GM12878 (cell line): ENCODE measurements around the gene POLR2B. TPM values are rescaled to one million over a fixed set of nuclear protein-coding genes. Genes with fewer than 3 reads are reported as not detected.

Experiments
- ATAC-seq: fragments of 200-7000 bp; cut with Tn5 transposase; 3 replicates; pipeline ENCODE4 v1.9.1; 2020; ENCODE audit warnings: mild to moderate bottlenecking, moderate library complexity
- BruUV-seq: library from RNA; stranded (reverse); fragments of 400-500 nt; replicated peaks from 2 replicates; lab custom pipeline; 2021; lab: Mats Ljungman, UMichigan
- CTCF ChIA-PET: fragments of 300-600 bp; sonication (Branson Sonifier 250); formaldehyde crosslinking; extraction: SDS; loops from one replicate; lab custom pipeline; 2021; ENCODE audit warnings: inconsistent platforms; lab: Yijun Ruan, JAX
- POLR2A ChIA-PET: fragments of 350-600 bp; formaldehyde crosslinking; extraction: SDS; loops from one replicate; lab custom pipeline; 2021; ENCODE audit warnings: inconsistent platforms; lab: Charles Lee
- RAD21 ChIA-PET: fragments of 300-600 bp; sonication (Branson Sonifier 250); formaldehyde crosslinking; loops from one replicate; lab custom pipeline; 2023; ENCODE audit warnings: antibody characterized with exemption; ENCODE audit not compliant: unreplicated experiment; lab: Charles Lee
- SMC1A ChIA-PET: fragments of 300-600 bp; sonication (Branson Sonifier 250); formaldehyde crosslinking; loops from one replicate; lab custom pipeline; 2023; ENCODE audit not compliant: unreplicated experiment, uncharacterized antibody; lab: Charles Lee
- DNase-seq: peaks from one replicate; pipeline ENCODE4 v3.0.0-alpha.2; 2011; ENCODE audit warnings: low read depth, low spot score
- FAIRE-seq: peaks from 3 replicates; lab custom pipeline; 2011; peaks lifted over from hg19 to GRCh38; lab: Jason Lieb, UNC
- H2AFZ ChIP-seq: 2 replicates; pipeline ENCODE4 v1.6.0; 2011; ENCODE audit warnings: low read depth, low read length, control low read depth; ENCODE audit not compliant: control insufficient read depth
- H3K27ac ChIP-seq: 2 replicates; pipeline ENCODE4 v1.5.1; 2011; ENCODE audit warnings: control low read depth; ENCODE audit not compliant: control insufficient read depth, insufficient read depth
- H3K27me3 ChIP-seq, 2 experiments: replicated peaks in 1 of 2; 2 replicates each; pipeline versions ENCODE4 v1.6.0 to v1.6.1; 2011; ENCODE audit warnings: low read length in 1 of 2; ENCODE audit not compliant: control insufficient read depth in 2 of 2, insufficient read depth in 2 of 2
- H3K36me3 ChIP-seq, 2 experiments: 2 replicates each; pipeline ENCODE4 v1.5.1; 2011; ENCODE audit warnings: low read length in 1 of 2; ENCODE audit not compliant: control insufficient read depth in 2 of 2, insufficient read depth in 2 of 2
- H3K4me1 ChIP-seq: 2 replicates; pipeline ENCODE4 v1.6.1; 2011; ENCODE audit warnings: mild to moderate bottlenecking, low read length, moderate library complexity, mixed read lengths; ENCODE audit not compliant: control insufficient read depth, insufficient read depth
- H3K4me2 ChIP-seq: 2 replicates; pipeline ENCODE4 v1.6.0; 2011; ENCODE audit warnings: control low read depth; ENCODE audit not compliant: control insufficient read depth, insufficient read depth
- H3K4me3 ChIP-seq: fragments of 200-600 bp; sonication (generic); 2 replicates; pipeline ENCODE4 v1.5.1; 2016
- H3K79me2 ChIP-seq: 2 replicates; pipeline ENCODE4 v1.6.0; 2011; ENCODE audit warnings: low read length; ENCODE audit not compliant: control insufficient read depth, insufficient read depth
- H3K9ac ChIP-seq: 2 replicates; pipeline ENCODE4 v1.8.0; 2011; ENCODE audit warnings: low read length, control low read depth, mixed read lengths; ENCODE audit not compliant: control insufficient read depth, insufficient read depth
- H3K9me3 ChIP-seq: replicated peaks from 3 replicates; pipeline ENCODE4 v1.5.1; 2011; ENCODE audit warnings: mild to moderate bottlenecking, low read length; ENCODE audit not compliant: control insufficient read depth, insufficient read depth
- H4K20me1 ChIP-seq: 2 replicates; pipeline ENCODE4 v1.6.0; 2011; ENCODE audit not compliant: control insufficient read depth, insufficient read depth
- CBFB ChIP-seq: IDR thresholded peaks from 2 replicates; pipeline ENCODE4 v1.6.1; 2016; ENCODE audit warnings: antibody characterized with exemption, low read depth
- CBX5 ChIP-seq: sonication (generic); IDR thresholded peaks from 2 replicates; pipeline ENCODE4 v1.6.1; 2016; ENCODE audit warnings: low read depth, moderate library complexity, mild to moderate bottlenecking, inconsistent platforms
- CEBPB ChIP-seq, 2 experiments: fragments of 150-350 bp in 1 of 2; IDR thresholded peaks; 2 replicates each; pipeline ENCODE4 v1.6.1; 2012 to 2014; ENCODE audit warnings: low read depth in 2 of 2, low read length in 2 of 2, borderline replicate concordance in 1 of 2, inconsistent platforms in 1 of 2
- ELK1 ChIP-seq: IDR thresholded peaks from 2 replicates; pipeline ENCODE4 v1.6.1; 2012; ENCODE audit warnings: low read depth, low read length, improper control_type of control experiment
- MYB ChIP-seq: fragments of 150-350 bp; IDR thresholded peaks from 2 replicates; pipeline ENCODE4 v1.6.1; 2014; ENCODE audit warnings: mild to moderate bottlenecking, low read depth, low read length, borderline replicate concordance
- NRF1 ChIP-seq: conservative IDR thresholded peaks from 2 replicates; pipeline ENCODE4 v1.6.1; 2011; ENCODE audit warnings: mild to moderate bottlenecking, low read depth, low read length, improper control_type of control experiment
- RAD21 ChIP-seq: IDR thresholded peaks from 2 replicates; pipeline ENCODE4 v1.6.1; 2011; ENCODE audit warnings: mild to moderate bottlenecking, low read depth, low read length, moderate library complexity; ENCODE audit not compliant: insufficient read depth
- SREBF1 ChIP-seq: IDR thresholded peaks from 2 replicates; pipeline ENCODE4 v1.6.1; 2012; ENCODE audit warnings: mild to moderate bottlenecking, low read length
- SREBF2 ChIP-seq: IDR thresholded peaks from 2 replicates; pipeline ENCODE4 v1.6.1; 2012; ENCODE audit warnings: mild to moderate bottlenecking, low read length
- STAT1 ChIP-seq: fragments of 450-650 bp; conservative IDR thresholded peaks from 2 replicates; pipeline ENCODE4 v1.6.1; 2014; ENCODE audit warnings: antibody characterized with exemption, mild to moderate bottlenecking
- WGBS: methylation state at CpG from one replicate; pipeline ENCODE4 v1.1.6; 2016; ENCODE audit warnings: low lambda C conversion rate; ENCODE audit not compliant: insufficient replicate concordance, insufficient coverage; ENCODE audit errors: missing lambda C conversion rate; 5-methylcytosine and 5-hydroxymethylcytosine counted together
- in situ Hi-C: fragments of 300-500 bp; cut with MboI; formaldehyde crosslinking; loops from 9 replicates; pipeline ENCODE4 v1.14.3; 2018; ENCODE audit warnings: mixed read lengths
- intact Hi-C: fragments of 100-400 bp; cut with micrococcal nuclease; formaldehyde crosslinking; loops from one replicate; pipeline ENCODE4 v1.14.2; 2022; ENCODE audit not compliant: unreplicated experiment
- polyA plus RNA-seq, 11 experiments: library from polyadenylated mRNA; depleted of rRNA in 4 of 11; unstranded in 6 of 11; stranded (reverse) in 5 of 11; fragments of >200 nt; fragmentation: Nextera tagmentation in 4 of 11; fragmentation: Illumina TruSeq in 1 of 11; extraction: Ambion mirVana in 4 of 11; extraction: Trizol in 1 of 11; gene quantifications; 1 replicate in 1 of 11; 2 replicates in 10 of 11; pipeline versions ENCODE4 v1.2.1 to v1.2.3, GENCODE V29; 2011 to 2016; ENCODE audit warnings: inconsistent platforms in 2 of 11, missing spikeins in 2 of 11, low read depth in 1 of 11
- total RNA-seq, 4 experiments: library from RNA; depleted of rRNA in 3 of 4; stranded (reverse); fragments of >200 nt in 3 of 4; fragmentation: Illumina TruSeq in 1 of 4; extraction: Trizol in 1 of 4; gene quantifications; 2 replicates each; pipeline versions ENCODE4 v1.2.1 to v1.2.3, GENCODE V29; 2013 to 2021

POLR2B gene
- total and polyA plus RNA-seq, 10 of the 15 experiments (the other 5 are each of a cell fraction or from before 2014, with no cell fraction given): 46.0 to 183 (median 99.2) TPM

GRCh38 chr4:57043347-57044251, 64.9 kb downstream of the POLR2B start:
- Histone ChIP-seq H3K4me1 (no peaks in the 10 kb centered on the region), H3K27ac (no peak overlapping the region), H3K9me3 (no peaks in the 10 kb centered on the region), H3K4me2 (no peak overlapping the region), H2AFZ (no peak overlapping the region), H3K9ac (no peak overlapping the region), H4K20me1 (no peaks in the 10 kb centered on the region), H3K4me3 (no peak overlapping the region), H3K27me3 (no peaks in the 10 kb centered on the region), H3K36me3 (no peaks in the 10 kb centered on the region), H3K79me2 (no peaks in the 10 kb centered on the region)
- POLR2A ChIA-PET: no interaction called here
- ATAC-seq (no peak), DNase-seq (no peak), FAIRE-seq (no peak)
- no TSS peak for BruUV-seq
- 0% methylated on average over 6 of the region's 6 CpGs for WGBS
- intact Hi-C loops: no loop called here
- TF ChIP-seq CEBPB (IDR thresholded peaks at IDR 0.05; ENCODE audit: borderline replicate concordance in 1 of 2, low read depth in 2 of 2, low read length in 2 of 2) (no peak), SREBF2 (no peak), ELK1 (no peak), STAT1 (no peak)
- in situ Hi-C loops: no loop called here
- CTCF ChIA-PET: no interaction called here
- SMC1A ChIA-PET: no interaction called here
- RAD21 ChIA-PET: no interaction called here

GRCh38 chr4:57044279-57044678, 65.6 kb downstream of the POLR2B start:
- TF ChIP-seq MYB: no peak
- no peak for TF ChIP-seq CBX5
- TF ChIP-seq CBFB: no peak
- TF ChIP-seq NRF1: no peak
- no peak for TF ChIP-seq SREBF1
- no peak for TF ChIP-seq RAD21
- TF ChIP-seq, all 136 proteins: peak for 0
- Histone ChIP-seq H3K27ac (no peak overlapping the region), H3K79me2 (no peaks in the 10 kb centered on the region), H3K4me1 (no peaks in the 10 kb centered on the region), H2AFZ (no peak overlapping the region), H3K27me3 (no peaks in the 10 kb centered on the region; a peak in 1 of 4 replicates), H3K4me2 (no peak overlapping the region), H3K9me3 (no peaks in the 10 kb centered on the region), H3K36me3 (no peaks in the 10 kb centered on the region), H3K9ac (no peak overlapping the region), H4K20me1 (no peaks in the 10 kb centered on the region), H3K4me3 (no peak overlapping the region)
- CTCF ChIA-PET: no interaction called here
- BruUV-seq: no TSS peak
- DNase-seq (no peak), ATAC-seq (no peak), FAIRE-seq (no peak)
- RAD21 ChIA-PET: no interaction called here
- SMC1A ChIA-PET: no interaction called here
- in situ Hi-C loops (no loop called here), intact Hi-C loops (no loop called here)
- POLR2A ChIA-PET: no interaction called here
- WGBS: 0% methylated on average over 1 of the region's 1 CpG
